Measurements from ENCODE around the gene RAB28.

- TF ChIP-seq ATF7 (IDR thresholded peaks at IDR 0.05) (no peak), EGR1 (conservative IDR thresholded peaks at IDR 0.05) (no peak), SMC3 (conservative IDR thresholded peaks at IDR 0.05; ENCODE audit: insufficient read depth, low read depth, low read length) (no peak), SETDB1 (IDR thresholded peaks at IDR 0.05; ENCODE audit: low read length) (no peak), ZNF512 (tag; IDR thresholded peaks at IDR 0.05) (no peak), GABPA (tag; conservative IDR thresholded peaks at IDR 0.05; ENCODE audit: low read depth) (no peak), ZNF79 (CRISPR knock-in tag; IDR thresholded peaks at IDR 0.05; ENCODE audit: low read depth) (no peak)
- TF ChIP-seq, protein P1, sequence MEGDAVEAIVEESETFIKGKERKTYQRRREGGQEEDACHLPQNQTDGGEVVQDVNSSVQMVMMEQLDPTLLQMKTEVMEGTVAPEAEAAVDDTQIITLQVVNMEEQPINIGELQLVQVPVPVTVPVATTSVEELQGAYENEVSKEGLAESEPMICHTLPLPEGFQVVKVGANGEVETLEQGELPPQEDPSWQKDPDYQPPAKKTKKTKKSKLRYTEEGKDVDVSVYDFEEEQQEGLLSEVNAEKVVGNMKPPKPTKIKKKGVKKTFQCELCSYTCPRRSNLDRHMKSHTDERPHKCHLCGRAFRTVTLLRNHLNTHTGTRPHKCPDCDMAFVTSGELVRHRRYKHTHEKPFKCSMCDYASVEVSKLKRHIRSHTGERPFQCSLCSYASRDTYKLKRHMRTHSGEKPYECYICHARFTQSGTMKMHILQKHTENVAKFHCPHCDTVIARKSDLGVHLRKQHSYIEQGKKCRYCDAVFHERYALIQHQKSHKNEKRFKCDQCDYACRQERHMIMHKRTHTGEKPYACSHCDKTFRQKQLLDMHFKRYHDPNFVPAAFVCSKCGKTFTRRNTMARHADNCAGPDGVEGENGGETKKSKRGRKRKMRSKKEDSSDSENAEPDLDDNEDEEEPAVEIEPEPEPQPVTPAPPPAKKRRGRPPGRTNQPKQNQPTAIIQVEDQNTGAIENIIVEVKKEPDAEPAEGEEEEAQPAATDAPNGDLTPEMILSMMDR (IDR thresholded peaks at IDR 0.05 in 2 of 3, conservative IDR thresholded peaks at IDR 0.05 in 1 of 3; ENCODE audit: insufficient read depth in 2 of 3, low read depth in 1 of 3, low read length in 3 of 3) = no peak
Observed at GRCh38 chr4:13325744-13326143, 158.4 kb downstream of the RAB28 start.
